H1 (cell line): ENCODE measurements around the gene CAMTA1. TPM values are rescaled to one million over a fixed set of nuclear protein-coding genes. Genes with fewer than 3 reads are reported as not detected.

ENCODE experiments used
- CTCF ChIA-PET: fragments of 300-600 bp; sonication (Branson Sonifier 250); formaldehyde crosslinking; loops from one replicate; lab custom pipeline; 2021; ENCODE audit not compliant: partially characterized antibody; lab: Charles Lee
- POLR2A ChIA-PET: fragments of 300-600 bp; sonication (Branson Sonifier 250); formaldehyde crosslinking; loops from one replicate; lab custom pipeline; 2021; ENCODE audit warnings: inconsistent platforms; ENCODE audit not compliant: partially characterized antibody; lab: Charles Lee
- DNase-seq, 2 experiments: peaks; one replicate each; pipeline versions ENCODE4 v3.0.0 to v3.0.0-alpha.2; 2010 to 2022; ENCODE audit warnings: low spot score in 2 of 2, low read depth in 1 of 2, mixed read lengths in 1 of 2
- FAIRE-seq: peaks from 2 replicates; lab custom pipeline; 2011; peaks lifted over from hg19 to GRCh38; lab: Jason Lieb, UNC
- H2AFZ ChIP-seq: 2 replicates; pipeline ENCODE4 v1.8.1; 2012; ENCODE audit warnings: low read length, inconsistent platforms
- H2AK5ac ChIP-seq: 2 replicates; pipeline ENCODE4 v1.6.1; 2013; ENCODE audit warnings: low read depth, low read length
- H2BK120ac ChIP-seq: replicated peaks from 2 replicates; pipeline ENCODE3; 2013; ENCODE audit warnings: low read depth, low read length, inconsistent platforms
- H2BK12ac ChIP-seq: 2 replicates; pipeline ENCODE4 v1.6.1; 2013; ENCODE audit warnings: low read depth, low read length
- H2BK15ac ChIP-seq: 2 replicates; pipeline ENCODE4 v1.6.1; 2013; ENCODE audit warnings: low read length
- H2BK20ac ChIP-seq: 2 replicates; pipeline ENCODE4 v1.6.1; 2013; ENCODE audit warnings: low read length
- H2BK5ac ChIP-seq: 2 replicates; pipeline ENCODE4 v1.6.1; 2013; ENCODE audit warnings: low read depth, low read length
- H3K14ac ChIP-seq: 2 replicates; pipeline ENCODE4 v1.6.1; 2013; ENCODE audit warnings: inconsistent platforms; ENCODE audit not compliant: insufficient read length
- H3K18ac ChIP-seq: 2 replicates; pipeline ENCODE4 v1.6.1; 2013; ENCODE audit warnings: low read length; ENCODE audit errors: extremely low read depth
- H3K23ac ChIP-seq: 2 replicates; pipeline ENCODE4 v1.6.1; 2013; ENCODE audit warnings: inconsistent platforms; ENCODE audit not compliant: insufficient read length
- H3K23me2 ChIP-seq: 2 replicates; pipeline ENCODE4 v1.6.1; 2013; ENCODE audit warnings: low read depth, low read length
- H3K27ac ChIP-seq: 2 replicates; pipeline ENCODE4 v1.6.1; 2011; ENCODE audit warnings: low read depth, low read length, inconsistent platforms
- H3K27me3 ChIP-seq, 4 experiments: replicated peaks in 1 of 4; 1 replicate in 1 of 4; 2 replicates in 3 of 4; pipeline versions ENCODE4 v1.6.1 to v1.8.1; 2011 to 2013; ENCODE audit warnings: low read length in 3 of 4, mild to moderate bottlenecking in 3 of 4, inconsistent platforms in 2 of 4, mixed read lengths in 2 of 4, moderate library complexity in 1 of 4; ENCODE audit not compliant: control insufficient read depth in 3 of 4, insufficient read depth in 3 of 4; ENCODE audit errors: extremely low read depth in 1 of 4
- H3K36me3 ChIP-seq, 4 experiments: 2 replicates each; pipeline versions ENCODE4 v1.6.1 to v1.8.1; 2011 to 2013; ENCODE audit warnings: mild to moderate bottlenecking in 4 of 4, low read length in 3 of 4, moderate library complexity in 2 of 4, control low read depth in 1 of 4, inconsistent platforms in 1 of 4; ENCODE audit not compliant: insufficient read depth in 4 of 4, control insufficient read depth in 2 of 4
- H3K4ac ChIP-seq: replicated peaks from 2 replicates; pipeline ENCODE3; 2013; ENCODE audit warnings: low read length, low read depth, mixed read lengths, inconsistent platforms; ENCODE audit not compliant: insufficient read length
- H3K4me1 ChIP-seq, 4 experiments: replicated peaks in 1 of 4; 1 replicate in 1 of 4; 2 replicates in 3 of 4; pipeline versions ENCODE4 v1.6.1 to v1.8.1; 2011 to 2013; ENCODE audit warnings: low read length in 3 of 4, inconsistent platforms in 2 of 4, mixed read lengths in 1 of 4; ENCODE audit not compliant: insufficient read depth in 4 of 4, control insufficient read depth in 3 of 4
- H3K4me2 ChIP-seq, 2 experiments: 2 replicates each; pipeline versions ENCODE4 v1.6.1 to v1.8.1; 2011 to 2013; ENCODE audit warnings: low read depth in 2 of 2, low read length in 2 of 2, control low read depth in 1 of 2, inconsistent platforms in 1 of 2, mild to moderate bottlenecking in 1 of 2; ENCODE audit not compliant: insufficient read depth in 1 of 2
- H3K4me3 ChIP-seq, 4 experiments: fragments of 200-600, 300-600 bp in 1 of 4; sonication (generic), shearing (Covaris generic), sonication (Bioruptor Twin) in 1 of 4; 2 replicates each; pipeline versions ENCODE4 v1.5.1 to v1.8.1; 2011 to 2016; ENCODE audit warnings: low read length in 4 of 4, low read depth in 3 of 4, control low read depth in 2 of 4, inconsistent platforms in 2 of 4, mild to moderate bottlenecking in 2 of 4, mixed read lengths in 1 of 4, moderate library complexity in 1 of 4; ENCODE audit not compliant: insufficient read depth in 2 of 4; ENCODE audit errors: extremely low read depth in 1 of 4
- H3K56ac ChIP-seq: replicated peaks from 2 replicates; pipeline ENCODE3; 2013; ENCODE audit warnings: low read depth, mild to moderate bottlenecking, mixed read lengths, low read length, inconsistent platforms; ENCODE audit not compliant: insufficient read length
- H3K79me1 ChIP-seq: 2 replicates; pipeline ENCODE4 v1.6.1; 2013; ENCODE audit warnings: low read depth, low read length, control low read depth
- H3K79me2 ChIP-seq, 2 experiments: 2 replicates each; pipeline versions ENCODE4 v1.6.1 to v1.8.1; 2012 to 2013; ENCODE audit warnings: low read length in 2 of 2, mild to moderate bottlenecking in 2 of 2, inconsistent platforms in 1 of 2; ENCODE audit not compliant: insufficient read depth in 2 of 2, control insufficient read depth in 1 of 2
- H3K9ac ChIP-seq, 4 experiments: replicated peaks in 1 of 4; 1 replicate in 1 of 4; 2 replicates in 3 of 4; pipeline versions ENCODE4 v1.6.1 to v1.8.1; 2011 to 2013; ENCODE audit warnings: low read depth in 3 of 4, low read length in 3 of 4, control low read depth in 2 of 4, mild to moderate bottlenecking in 2 of 4, moderate library complexity in 2 of 4, inconsistent platforms in 1 of 4; ENCODE audit errors: extremely low read depth in 1 of 4
- H3K9me3 ChIP-seq, 2 experiments: 2 replicates each; pipeline versions ENCODE4 v1.6.1 to v1.8.1; 2012 to 2013; ENCODE audit warnings: mild to moderate bottlenecking in 2 of 2, moderate library complexity in 2 of 2, control low read depth in 1 of 2, inconsistent platforms in 1 of 2, low read depth in 1 of 2, low read length in 1 of 2, mixed read lengths in 1 of 2; ENCODE audit not compliant: insufficient read depth in 2 of 2
- H4K20me1 ChIP-seq, 2 experiments: replicated peaks in 1 of 2; 2 replicates each; pipeline versions ENCODE3 to v1.8.1; 2011 to 2013; ENCODE audit warnings: inconsistent platforms in 2 of 2, low read length in 2 of 2, mild to moderate bottlenecking in 1 of 2; ENCODE audit not compliant: insufficient read depth in 2 of 2, control insufficient read depth in 1 of 2
- H4K5ac ChIP-seq: 2 replicates; pipeline ENCODE4 v1.6.1; 2013; ENCODE audit warnings: low read length, low read depth, mixed read lengths, inconsistent platforms; ENCODE audit not compliant: insufficient read length
- H4K8ac ChIP-seq: 2 replicates; pipeline ENCODE4 v1.8.0; 2013; ENCODE audit warnings: mild to moderate bottlenecking, moderate library complexity, low read length, inconsistent platforms; ENCODE audit not compliant: insufficient read depth; ENCODE audit errors: extremely low read depth
- H4K91ac ChIP-seq: replicated peaks from 2 replicates; pipeline ENCODE3; 2013; ENCODE audit warnings: low read length, mixed read lengths, inconsistent platforms; ENCODE audit not compliant: insufficient read length
- KDM4A ChIP-seq: IDR thresholded peaks from one replicate; pipeline ENCODE4 v1.7.1; 2012; ENCODE audit warnings: low read depth, mild to moderate bottlenecking, moderate library complexity, low read length, inconsistent platforms; ENCODE audit not compliant: severe bottlenecking
- KDM5A ChIP-seq: fragments of 200-600 bp; IDR thresholded peaks from 2 replicates; pipeline ENCODE4 v1.7.1; 2012; ENCODE audit warnings: mild to moderate bottlenecking, low read length, inconsistent platforms, mixed read lengths
- NRF1 ChIP-seq: IDR thresholded peaks from 2 replicates; pipeline ENCODE4 v1.6.1; 2011; ENCODE audit warnings: mild to moderate bottlenecking, low read depth, low read length, improper control_type of control experiment
- POU5F1 ChIP-seq: IDR thresholded peaks from 2 replicates; pipeline ENCODE4 v1.6.1; 2011; ENCODE audit warnings: low read depth, mild to moderate bottlenecking, low read length, moderate library complexity
- RFX5 ChIP-seq: IDR thresholded peaks from 2 replicates; pipeline ENCODE4 v1.6.1; 2011; ENCODE audit warnings: low read depth, low read length, improper control_type of control experiment, borderline replicate concordance
- WGBS, 2 experiments: shearing (Covaris generic) in 1 of 2; methylation state at CpG; one replicate each; pipeline versions ENCODE4 v1.1.6 to v1.1.7; 2013 to 2015; ENCODE audit warnings: low lambda C conversion rate in 2 of 2, mixed read lengths in 2 of 2, inconsistent platforms in 1 of 2, low coverage in 1 of 2, missing lambda C conversion rate in 1 of 2; ENCODE audit not compliant: insufficient replicate concordance in 2 of 2, insufficient coverage in 1 of 2, insufficient read length in 1 of 2; ENCODE audit errors: extremely low coverage in 1 of 2, missing lambda C conversion rate in 1 of 2; 5-methylcytosine and 5-hydroxymethylcytosine counted together
- polyA plus RNA-seq, 7 experiments: library from polyadenylated mRNA; depleted of rRNA in 3 of 7; stranded (reverse) in 5 of 7; unstranded in 2 of 7; fragments of >200 nt in 5 of 7; fragments of 200-250 nt in 2 of 7; gene quantifications; 1 replicate in 5 of 7; 2 replicates in 1 of 7; 4 replicates in 1 of 7; pipeline versions ENCODE4 v1.2.1 to v1.2.3, GENCODE V29; 2011 to 2013; ENCODE audit warnings: missing spikeins in 2 of 7, mixed read lengths in 2 of 7
- total RNA-seq: library from RNA; stranded (reverse); fragmentation: NEBNext Ultra II Directional; extraction: Animal tissue kit (Norgen Biotek cat#: 25700); gene quantifications from 2 replicates; pipeline ENCODE4 v1.2.1, GENCODE V29; 2021

The CAMTA1 gene
- total and polyA plus RNA-seq, 2 of the 8 experiments (the other 6 are each of a cell fraction or from before 2014, with no cell fraction given), result 65.0 to 119 TPM

DNA sequence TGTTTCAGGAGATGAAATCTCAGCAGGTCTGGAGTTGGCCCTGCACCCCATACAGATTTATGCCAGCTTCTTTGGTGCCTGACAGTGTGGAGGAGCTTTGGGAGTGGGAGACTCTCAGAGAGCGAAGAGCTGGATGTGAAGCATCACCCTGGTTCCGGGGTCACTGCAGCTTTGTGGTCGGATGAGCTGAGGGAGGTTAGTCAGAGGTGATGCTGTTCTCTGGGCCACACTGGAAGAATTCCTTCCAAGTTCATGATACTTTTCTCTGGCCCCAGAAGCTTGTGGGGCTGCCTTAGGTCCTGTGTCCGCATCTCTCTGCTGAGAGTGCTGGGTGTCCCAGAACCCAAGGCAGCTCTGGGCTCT is 467.8 kb downstream of the CAMTA1 start:
- H3K27ac ChIP-seq, result no peak overlapping the region
- no peak for DNase-seq
- CTCF ChIA-PET, result interaction anchor here (0.9 to 1.5 kb wide), 4 partner anchors 8 to 93 kb away, joined by 3 to 5 read pairs (median 3); no protein-coding TSS in a partner anchor

More for the DNA sequence above, 467.8 kb downstream of the CAMTA1 start:
- Histone ChIP-seq H3K23me2 (no peaks in the 10 kb centered on the region), H3K4me1 (peaks cover 0 to 8% (median 6%) of the 10 kb centered on the region in 4 experiments; a peak in 4 of 7 replicates), H3K4me3 (no peak overlapping the region), H3K23ac (no peak overlapping the region), H3K4me2 (no peak overlapping the region), H2BK12ac (no peak overlapping the region), H3K79me1 (no peaks in the 10 kb centered on the region), H3K18ac (no peak overlapping the region), H2BK120ac (no peak overlapping the region), H3K9ac (no peak overlapping the region), H3K79me2 (no peaks in the 10 kb centered on the region), H4K5ac (no peak overlapping the region), H2BK15ac (no peak overlapping the region), H4K91ac (no peak overlapping the region), H2AK5ac (no peak overlapping the region), H3K9me3 (no peaks in the 10 kb centered on the region), H4K8ac (no peak overlapping the region), H2BK5ac (no peak overlapping the region), H3K56ac (no peak overlapping the region), H3K36me3 (no peaks in the 10 kb centered on the region), H2BK20ac (no peak overlapping the region), H2AFZ (no peak overlapping the region), H4K20me1 (no peaks in the 10 kb centered on the region), H3K14ac (no peak overlapping the region), H3K27me3 (no peaks in the 10 kb centered on the region), H3K4ac (no peak overlapping the region)
- POLR2A ChIA-PET, result no interaction called here
- TF ChIP-seq POU5F1 (no peak), RFX5 (no peak), KDM5A (no peak), KDM4A (no peak), NRF1 (no peak)
- FAIRE-seq, result no peak
- WGBS, 2 experiments, result 97% methylated on average over 4 of the region's 4 CpGs; no CpG with 5 or more reads in 1 of the 2 experiments
